HG03442 (cell line): ENCODE results near the gene PKD2.

Experiments
- ATAC-seq: cut with Tn5 transposase; IDR thresholded peaks from one replicate; pipeline ENCODE4 v1.9.1; 2021; ENCODE audit warnings: mild to moderate bottlenecking, moderate library complexity; ENCODE audit not compliant: unreplicated experiment

Gene PKD2

GRCh38 chr4:88007304-88008121, at the start of gene PKD2:
PKD2 (plus strand) TSS chr4:88007635; CDS start chr4:88007734, 99 bp downstream.
- ATAC-seq, result peak; percentile 88

GRCh38 chr4:87961993-87962392, 45.4 kb upstream of the PKD2 start:
- no peak for ATAC-seq

GRCh38 chr4:87962398-87963146, 44.9 kb upstream of the PKD2 start:
- no peak for ATAC-seq

GRCh38 chr4:87965501-87965975, 41.9 kb upstream of the PKD2 start:
- no peak for ATAC-seq

- no peak for ATAC-seq
Measured at GRCh38 chr4:87966095-87966496, 41.3 kb upstream of the PKD2 start.

- no peak for ATAC-seq
Measured at GRCh38 chr4:87967193-87967592, 40.2 kb upstream of the PKD2 start.

GRCh38 chr4:87970121-87970520, 37.3 kb upstream of the PKD2 start:
- no peak for ATAC-seq

- no peak for ATAC-seq
Measured at GRCh38 chr4:87971866-87972265, 35.6 kb upstream of the PKD2 start.

- ATAC-seq, result peak; percentile 79
Measured at GRCh38 chr4:87973283-87974169, 33.9 kb upstream of the PKD2 start.

- ATAC-seq, result no peak
Measured at GRCh38 chr4:87974856-87975462, 32.5 kb upstream of the PKD2 start.

GRCh38 chr4:87975466-87975865, 32.0 kb upstream of the PKD2 start, which contains the start of gene SPP1:
SPP1 (plus strand) TSS chr4:87975714; CDS start chr4:87976896, 1,182 bp downstream.
- peak; percentile 60 for ATAC-seq

- ATAC-seq, result no peak
Measured at GRCh38 chr4:87977521-87978278, 29.7 kb upstream of the PKD2 start.

GRCh38 chr4:87978681-87979080, 28.8 kb upstream of the PKD2 start:
- ATAC-seq, result no peak

GRCh38 chr4:87979810-87980209, 27.6 kb upstream of the PKD2 start:
- ATAC-seq, result no peak

GRCh38 chr4:87981486-87981885, 25.9 kb upstream of the PKD2 start:
- no peak for ATAC-seq

GRCh38 chr4:87982036-87982435, 25.4 kb upstream of the PKD2 start:
- no peak for ATAC-seq

- no peak for ATAC-seq
Measured at GRCh38 chr4:87982446-87983010, 24.9 kb upstream of the PKD2 start.

GRCh38 chr4:87983996-87984395, 23.4 kb upstream of the PKD2 start:
- ATAC-seq, result no peak

- peak; percentile 85 for ATAC-seq
Measured at GRCh38 chr4:87985097-87985886, 22.1 kb upstream of the PKD2 start.
